GM12878 (cell line): ENCODE data around the gene SECTM1. TPM values are rescaled to one million over a fixed set of nuclear protein-coding genes. Genes with fewer than 3 reads are reported as not detected.

ENCODE experiments used
- BACH1 ChIP-seq: fragments of 450-650 bp; IDR thresholded peaks from 2 replicates; pipeline ENCODE4 v1.6.1; 2017; ENCODE audit warnings: mild to moderate bottlenecking, borderline replicate concordance
- CBFB ChIP-seq: IDR thresholded peaks from 2 replicates; pipeline ENCODE4 v1.6.1; 2016; ENCODE audit warnings: antibody characterized with exemption, low read depth
- CBX3 ChIP-seq: fragments of 200-600 bp; sonication (generic); IDR thresholded peaks from 2 replicates; pipeline ENCODE4 v1.6.1; 2016; ENCODE audit warnings: low read depth, borderline replicate concordance
- DPF2 ChIP-seq: fragments of 450-650 bp; IDR thresholded peaks from 2 replicates; pipeline ENCODE4 v1.6.1; 2017; ENCODE audit warnings: mild to moderate bottlenecking
- EGR1 ChIP-seq, 2 experiments: IDR thresholded peaks; 1 replicate in 1 of 2; 2 replicates in 1 of 2; pipeline ENCODE4 v1.6.1; 2011 to 2012; ENCODE audit warnings: low read depth in 2 of 2, low read length in 2 of 2, borderline replicate concordance in 1 of 2, mild to moderate bottlenecking in 1 of 2, moderate library complexity in 1 of 2
- GATAD2B ChIP-seq: fragments of 450-650 bp; conservative IDR thresholded peaks from 2 replicates; pipeline ENCODE4 v1.6.1; 2017; ENCODE audit warnings: low read depth, mild to moderate bottlenecking, moderate library complexity
- MYB ChIP-seq: fragments of 150-350 bp; IDR thresholded peaks from 2 replicates; pipeline ENCODE4 v1.6.1; 2014; ENCODE audit warnings: mild to moderate bottlenecking, low read depth, low read length, borderline replicate concordance
- NFYB ChIP-seq: IDR thresholded peaks from 2 replicates; pipeline ENCODE4 v1.6.1; 2011; ENCODE audit warnings: low read depth, mild to moderate bottlenecking, low read length, improper control_type of control experiment, moderate library complexity; ENCODE audit not compliant: insufficient read depth
- NR2C2 ChIP-seq: IDR thresholded peaks from 2 replicates; pipeline ENCODE4 v1.6.1; 2011; ENCODE audit warnings: borderline replicate concordance, low read depth; ENCODE audit not compliant: control insufficient read depth, insufficient read length
- NR2F1 ChIP-seq: fragments of 450-650 bp; conservative IDR thresholded peaks from 2 replicates; pipeline ENCODE4 v1.6.1; 2017; ENCODE audit warnings: mild to moderate bottlenecking
- POLR2A ChIP-seq: IDR thresholded peaks from 2 replicates; pipeline ENCODE4 v1.6.1; 2011; ENCODE audit warnings: low read depth, mild to moderate bottlenecking, low read length
- SMARCA5 ChIP-seq: fragments of 450-650 bp; IDR thresholded peaks from 2 replicates; pipeline ENCODE4 v1.6.1; 2017; ENCODE audit warnings: mild to moderate bottlenecking
- STAT3 ChIP-seq: IDR thresholded peaks from 2 replicates; pipeline ENCODE4 v1.6.1; 2011; ENCODE audit warnings: low read depth, low read length, improper control_type of control experiment
- SUPT20H ChIP-seq: IDR thresholded peaks from 2 replicates; pipeline ENCODE4 v1.6.1; 2011; ENCODE audit warnings: low read depth, mild to moderate bottlenecking, low read length, moderate library complexity, borderline replicate concordance; ENCODE audit not compliant: control insufficient read depth
- WRNIP1 ChIP-seq: IDR thresholded peaks from 2 replicates; pipeline ENCODE4 v1.6.1; 2011; ENCODE audit warnings: low read depth, low read length, improper control_type of control experiment, borderline replicate concordance
- polyA plus RNA-seq, 11 experiments: library from polyadenylated mRNA; depleted of rRNA in 4 of 11; unstranded in 6 of 11; stranded (reverse) in 5 of 11; fragments of >200 nt; fragmentation: Nextera tagmentation in 4 of 11; fragmentation: Illumina TruSeq in 1 of 11; extraction: Ambion mirVana in 4 of 11; extraction: Trizol in 1 of 11; gene quantifications; 1 replicate in 1 of 11; 2 replicates in 10 of 11; pipeline versions ENCODE4 v1.2.1 to v1.2.3, GENCODE V29; 2011 to 2016; ENCODE audit warnings: inconsistent platforms in 2 of 11, missing spikeins in 2 of 11, low read depth in 1 of 11
- total RNA-seq, 4 experiments: library from RNA; depleted of rRNA in 3 of 4; stranded (reverse); fragments of >200 nt in 3 of 4; fragmentation: Illumina TruSeq in 1 of 4; extraction: Trizol in 1 of 4; gene quantifications; 2 replicates each; pipeline versions ENCODE4 v1.2.1 to v1.2.3, GENCODE V29; 2013 to 2021
- TF ChIP-seq, protein P1 (sequence below): IDR thresholded peaks from 2 replicates; pipeline ENCODE4 v1.6.1; 2011; ENCODE audit warnings: borderline replicate concordance, low read depth, mild to moderate bottlenecking, moderate library complexity, low read length; ENCODE audit not compliant: insufficient read depth, poor library complexity, severe bottlenecking
- TF ChIP-seq, protein P2 (sequence below): fragments of 450-650 bp; IDR thresholded peaks from 2 replicates; pipeline ENCODE4 v1.6.1; 2016; ENCODE audit warnings: mild to moderate bottlenecking
- TF ChIP-seq, protein P3 (sequence below): fragments of 450-650 bp; IDR thresholded peaks from 2 replicates; pipeline ENCODE4 v1.6.1; 2016; ENCODE audit warnings: mild to moderate bottlenecking
- TF ChIP-seq, protein P4 (sequence below): fragments of 450-650 bp; IDR thresholded peaks from 2 replicates; pipeline ENCODE4 v1.6.1; 2017; ENCODE audit warnings: borderline replicate concordance
- TF ChIP-seq, protein P5 (sequence below): IDR thresholded peaks from 2 replicates; pipeline ENCODE4 v1.6.1; 2012; ENCODE audit warnings: low read depth, low read length, improper control_type of control experiment
- TF ChIP-seq, protein P6 (sequence below): fragments of 150-350 bp; IDR thresholded peaks from 2 replicates; pipeline ENCODE4 v1.6.1; 2014; ENCODE audit warnings: mild to moderate bottlenecking, low read depth, low read length

Gene SECTM1
- total and polyA plus RNA-seq, 10 of the 15 experiments (the other 5 are each of a cell fraction or from before 2014, with no cell fraction given), result 0.10 to 0.13 (median 0.12) TPM; not detected in 7

DNA sequence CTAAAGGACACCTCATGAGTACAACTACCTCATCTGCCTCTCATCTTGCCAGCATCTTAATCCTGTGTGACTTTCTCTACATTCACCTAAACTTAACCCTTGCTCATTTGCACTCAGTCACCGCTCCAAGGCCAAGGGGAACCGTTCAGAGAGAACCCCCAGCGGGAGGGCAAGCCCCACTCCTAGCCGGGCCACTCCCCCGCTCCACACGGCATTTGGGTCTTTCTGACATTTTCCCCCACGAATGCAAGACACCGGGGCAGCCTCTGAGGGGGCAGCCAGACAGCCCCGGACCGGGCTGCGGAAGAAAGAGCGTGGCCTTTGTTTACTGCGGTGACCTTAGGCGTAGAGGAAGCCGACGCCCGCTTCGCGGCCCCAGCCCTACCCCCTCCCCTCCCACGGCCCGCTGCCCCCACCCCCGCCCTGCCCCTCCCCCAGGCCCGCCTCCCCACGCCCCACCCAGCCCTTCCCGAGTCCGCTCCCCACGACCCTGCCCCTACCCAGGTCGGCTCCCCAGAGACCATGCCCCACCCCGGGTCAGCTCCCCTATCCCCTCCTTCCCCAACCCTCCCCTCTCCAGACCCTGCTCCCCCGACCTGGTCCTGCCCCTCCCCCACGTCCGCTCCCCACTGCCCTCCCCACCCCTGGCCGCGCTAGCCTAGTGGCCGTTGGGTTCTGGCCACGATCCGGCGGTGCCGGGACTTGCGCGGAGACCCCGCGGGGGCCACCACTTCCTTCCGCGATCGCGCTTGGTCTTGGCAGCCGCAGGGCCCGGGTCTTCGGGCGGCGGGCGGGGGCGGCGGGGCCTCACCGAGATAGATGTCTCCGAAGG, 60.9 kb downstream of the SECTM1 start (continued):
- TF ChIP-seq, protein P1, sequence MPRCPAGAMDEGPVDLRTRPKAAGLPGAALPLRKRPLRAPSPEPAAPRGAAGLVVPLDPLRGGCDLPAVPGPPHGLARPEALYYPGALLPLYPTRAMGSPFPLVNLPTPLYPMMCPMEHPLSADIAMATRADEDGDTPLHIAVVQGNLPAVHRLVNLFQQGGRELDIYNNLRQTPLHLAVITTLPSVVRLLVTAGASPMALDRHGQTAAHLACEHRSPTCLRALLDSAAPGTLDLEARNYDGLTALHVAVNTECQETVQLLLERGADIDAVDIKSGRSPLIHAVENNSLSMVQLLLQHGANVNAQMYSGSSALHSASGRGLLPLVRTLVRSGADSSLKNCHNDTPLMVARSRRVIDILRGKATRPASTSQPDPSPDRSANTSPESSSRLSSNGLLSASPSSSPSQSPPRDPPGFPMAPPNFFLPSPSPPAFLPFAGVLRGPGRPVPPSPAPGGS, result no peak
- peak; percentile 89; the same call in 1 of the 2 replicates for TF ChIP-seq WRNIP1
- no peak for TF ChIP-seq MYB
- no peak for TF ChIP-seq POLR2A
- 0 out of 2 replicates have a peak, but pooled peaks have one; percentile 15 for TF ChIP-seq DPF2
- no peak for TF ChIP-seq NFYB
- TF ChIP-seq EGR1 (IDR thresholded peaks at IDR 0.05; ENCODE audit: borderline replicate concordance in 1 of 2, low read depth in 2 of 2, low read length in 2 of 2), result peak in 1 of 2 experiments; percentile 33; a peak in 1 of 3 replicates
- TF ChIP-seq, protein P2, sequence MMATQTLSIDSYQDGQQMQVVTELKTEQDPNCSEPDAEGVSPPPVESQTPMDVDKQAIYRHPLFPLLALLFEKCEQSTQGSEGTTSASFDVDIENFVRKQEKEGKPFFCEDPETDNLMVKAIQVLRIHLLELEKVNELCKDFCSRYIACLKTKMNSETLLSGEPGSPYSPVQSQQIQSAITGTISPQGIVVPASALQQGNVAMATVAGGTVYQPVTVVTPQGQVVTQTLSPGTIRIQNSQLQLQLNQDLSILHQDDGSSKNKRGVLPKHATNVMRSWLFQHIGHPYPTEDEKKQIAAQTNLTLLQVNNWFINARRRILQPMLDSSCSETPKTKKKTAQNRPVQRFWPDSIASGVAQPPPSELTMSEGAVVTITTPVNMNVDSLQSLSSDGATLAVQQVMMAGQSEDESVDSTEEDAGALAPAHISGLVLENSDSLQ, result no peak
- TF ChIP-seq CBFB, result no peak
- peak; percentile 51; the same call in 1 of the 2 replicates for TF ChIP-seq BACH1
- no peak for TF ChIP-seq SUPT20H
- TF ChIP-seq NR2F1, result peak; percentile 71
- TF ChIP-seq, protein P3, sequence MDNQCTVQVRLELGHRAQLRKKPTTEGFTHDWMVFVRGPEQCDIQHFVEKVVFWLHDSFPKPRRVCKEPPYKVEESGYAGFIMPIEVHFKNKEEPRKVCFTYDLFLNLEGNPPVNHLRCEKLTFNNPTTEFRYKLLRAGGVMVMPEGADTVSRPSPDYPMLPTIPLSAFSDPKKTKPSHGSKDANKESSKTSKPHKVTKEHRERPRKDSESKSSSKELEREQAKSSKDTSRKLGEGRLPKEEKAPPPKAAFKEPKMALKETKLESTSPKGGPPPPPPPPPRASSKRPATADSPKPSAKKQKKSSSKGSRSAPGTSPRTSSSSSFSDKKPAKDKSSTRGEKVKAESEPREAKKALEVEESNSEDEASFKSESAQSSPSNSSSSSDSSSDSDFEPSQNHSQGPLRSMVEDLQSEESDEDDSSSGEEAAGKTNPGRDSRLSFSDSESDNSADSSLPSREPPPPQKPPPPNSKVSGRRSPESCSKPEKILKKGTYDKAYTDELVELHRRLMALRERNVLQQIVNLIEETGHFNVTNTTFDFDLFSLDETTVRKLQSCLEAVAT, result no peak
- no peak for TF ChIP-seq NR2C2
- TF ChIP-seq, protein P4, sequence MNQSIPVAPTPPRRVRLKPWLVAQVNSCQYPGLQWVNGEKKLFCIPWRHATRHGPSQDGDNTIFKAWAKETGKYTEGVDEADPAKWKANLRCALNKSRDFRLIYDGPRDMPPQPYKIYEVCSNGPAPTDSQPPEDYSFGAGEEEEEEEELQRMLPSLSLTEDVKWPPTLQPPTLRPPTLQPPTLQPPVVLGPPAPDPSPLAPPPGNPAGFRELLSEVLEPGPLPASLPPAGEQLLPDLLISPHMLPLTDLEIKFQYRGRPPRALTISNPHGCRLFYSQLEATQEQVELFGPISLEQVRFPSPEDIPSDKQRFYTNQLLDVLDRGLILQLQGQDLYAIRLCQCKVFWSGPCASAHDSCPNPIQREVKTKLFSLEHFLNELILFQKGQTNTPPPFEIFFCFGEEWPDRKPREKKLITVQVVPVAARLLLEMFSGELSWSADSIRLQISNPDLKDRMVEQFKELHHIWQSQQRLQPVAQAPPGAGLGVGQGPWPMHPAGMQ, result no peak
- TF ChIP-seq STAT3, result no peak
- TF ChIP-seq GATAD2B, result no peak
- TF ChIP-seq, protein P5, sequence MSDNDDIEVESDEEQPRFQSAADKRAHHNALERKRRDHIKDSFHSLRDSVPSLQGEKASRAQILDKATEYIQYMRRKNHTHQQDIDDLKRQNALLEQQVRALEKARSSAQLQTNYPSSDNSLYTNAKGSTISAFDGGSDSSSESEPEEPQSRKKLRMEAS, result no peak
- TF ChIP-seq CBX3, result no peak
- TF ChIP-seq, protein P6, sequence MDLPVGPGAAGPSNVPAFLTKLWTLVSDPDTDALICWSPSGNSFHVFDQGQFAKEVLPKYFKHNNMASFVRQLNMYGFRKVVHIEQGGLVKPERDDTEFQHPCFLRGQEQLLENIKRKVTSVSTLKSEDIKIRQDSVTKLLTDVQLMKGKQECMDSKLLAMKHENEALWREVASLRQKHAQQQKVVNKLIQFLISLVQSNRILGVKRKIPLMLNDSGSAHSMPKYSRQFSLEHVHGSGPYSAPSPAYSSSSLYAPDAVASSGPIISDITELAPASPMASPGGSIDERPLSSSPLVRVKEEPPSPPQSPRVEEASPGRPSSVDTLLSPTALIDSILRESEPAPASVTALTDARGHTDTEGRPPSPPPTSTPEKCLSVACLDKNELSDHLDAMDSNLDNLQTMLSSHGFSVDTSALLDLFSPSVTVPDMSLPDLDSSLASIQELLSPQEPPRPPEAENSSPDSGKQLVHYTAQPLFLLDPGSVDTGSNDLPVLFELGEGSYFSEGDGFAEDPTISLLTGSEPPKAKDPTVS, result no peak
- TF ChIP-seq SMARCA5, result no peak
